Hepatic stellate cell (primary cell): ENCODE data around the gene SUSD6.

Experiments
- DNase-seq: peaks from one replicate; pipeline ENCODE4 v3.0.0; 2011; ENCODE audit warnings: low spot score

Gene SUSD6

DNA sequence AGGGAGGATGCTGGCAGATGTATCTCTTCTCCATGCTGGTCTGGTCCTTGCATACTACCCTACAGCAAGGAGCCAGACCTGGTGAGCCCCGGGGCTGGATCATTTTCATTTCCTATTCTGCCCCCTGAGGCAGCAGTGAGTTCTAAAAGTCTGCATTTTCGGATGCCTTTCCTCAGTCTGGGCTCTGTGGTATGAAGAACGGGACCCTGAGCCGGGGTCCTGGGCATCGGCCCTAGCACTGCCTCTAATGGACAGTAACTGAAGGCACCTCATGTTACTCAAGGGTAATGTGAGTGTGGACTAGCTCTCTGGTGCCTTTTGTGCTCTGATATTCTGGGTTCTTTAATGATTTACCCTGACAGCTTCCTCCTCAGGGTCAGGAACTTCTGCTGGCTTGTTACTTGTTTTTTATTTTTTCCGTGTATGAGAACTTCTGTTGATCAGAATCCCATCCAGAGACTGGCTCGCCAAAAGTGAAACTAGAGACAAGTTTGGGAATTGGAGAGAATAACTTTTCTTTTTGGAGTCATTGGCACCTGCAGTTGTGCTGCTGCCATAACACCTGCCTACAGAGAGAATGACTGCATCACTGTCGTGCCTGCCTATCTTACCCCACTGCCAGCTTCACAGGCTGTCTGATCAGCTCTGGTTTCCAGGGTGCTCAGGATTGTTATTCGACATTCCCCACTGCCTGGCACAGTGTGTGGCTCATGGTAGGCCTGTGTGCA lies 62.3 kb downstream of the SUSD6 start:
- no peak for DNase-seq

- no peak for DNase-seq
Observed at GRCh38 chr14:69674546-69675244, 63.3 kb downstream of the SUSD6 start.

- DNase-seq, result no peak
Observed at GRCh38 chr14:69675245-69675583, 63.8 kb downstream of the SUSD6 start.

DNA sequence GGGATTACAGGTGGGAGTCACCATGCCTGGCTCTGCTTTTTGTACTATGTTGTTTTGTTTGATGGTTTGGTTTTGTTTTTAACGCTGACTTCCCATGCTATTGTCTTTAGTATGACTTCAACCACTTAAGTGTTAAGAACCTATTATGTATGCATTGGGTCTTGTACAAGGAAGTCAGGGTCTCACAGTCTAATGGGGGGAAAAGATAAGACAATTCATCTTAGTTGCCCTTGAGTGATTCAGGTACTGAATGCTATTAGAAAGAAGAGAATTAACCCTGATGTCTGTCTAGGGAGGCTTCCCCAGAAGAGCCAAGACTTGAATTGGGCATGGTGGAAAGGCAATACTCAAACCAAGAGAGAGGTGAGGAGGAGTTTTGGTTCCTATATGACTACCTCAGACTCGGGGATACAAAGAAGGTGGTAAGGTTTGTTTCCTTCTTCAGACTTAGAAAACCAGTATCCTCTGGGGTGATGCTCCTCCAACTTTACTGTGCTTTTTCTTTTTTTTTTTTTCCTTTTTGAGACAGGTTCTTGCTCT lies 64.6 kb downstream of the SUSD6 start:
- no peak for DNase-seq

DNA sequence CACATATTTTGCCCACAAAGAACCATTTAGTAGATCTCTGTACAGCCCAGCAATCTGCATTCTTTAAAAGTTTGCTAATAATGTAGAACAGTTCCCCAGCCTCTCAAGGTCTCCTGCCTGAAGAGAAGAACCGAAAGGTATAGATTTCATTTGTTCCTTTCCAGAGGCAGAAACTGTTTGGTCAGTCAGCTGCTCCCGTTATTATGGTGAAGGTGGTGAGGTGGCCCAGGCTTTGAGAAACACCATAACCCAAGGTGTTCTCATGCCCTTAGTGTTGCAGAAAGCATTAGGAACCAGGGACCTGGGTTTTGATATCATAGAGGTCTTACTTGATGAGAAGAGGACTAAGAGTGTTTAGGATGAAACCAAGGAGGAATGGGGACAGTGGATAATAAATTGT lies 65.3 kb downstream of the SUSD6 start:
- no peak for DNase-seq

- DNase-seq, result no peak
Observed at GRCh38 chr14:69680297-69680696, 68.9 kb downstream of the SUSD6 start.

- no peak for DNase-seq
Observed at GRCh38 chr14:69682136-69682535, 70.7 kb downstream of the SUSD6 start.

- DNase-seq, result no peak
Observed at GRCh38 chr14:69682621-69683263, 71.3 kb downstream of the SUSD6 start.

DNA sequence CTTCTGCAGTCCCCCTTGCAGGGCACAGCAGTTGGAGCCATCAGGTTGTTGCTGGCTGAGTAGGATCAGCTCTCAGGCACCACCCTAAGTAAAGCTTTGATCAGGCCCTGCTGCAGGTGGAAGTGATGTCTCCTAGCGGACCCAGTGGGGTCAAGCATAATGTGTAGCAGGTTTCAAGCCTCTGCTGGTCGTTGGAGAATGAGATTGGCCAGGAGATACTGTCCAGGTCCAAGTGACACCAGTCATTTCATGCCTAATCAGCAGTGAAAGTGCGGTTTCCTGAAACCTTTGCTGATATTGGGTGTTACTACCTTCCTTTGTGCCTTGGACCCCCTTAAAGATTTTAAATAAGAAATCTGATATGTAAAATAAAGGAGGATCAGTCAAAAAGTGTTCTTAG lies 72.6 kb downstream of the SUSD6 start:
- DNase-seq, result no peak

- DNase-seq, result no peak
Observed at GRCh38 chr14:69684461-69685217, 73.2 kb downstream of the SUSD6 start.

DNA sequence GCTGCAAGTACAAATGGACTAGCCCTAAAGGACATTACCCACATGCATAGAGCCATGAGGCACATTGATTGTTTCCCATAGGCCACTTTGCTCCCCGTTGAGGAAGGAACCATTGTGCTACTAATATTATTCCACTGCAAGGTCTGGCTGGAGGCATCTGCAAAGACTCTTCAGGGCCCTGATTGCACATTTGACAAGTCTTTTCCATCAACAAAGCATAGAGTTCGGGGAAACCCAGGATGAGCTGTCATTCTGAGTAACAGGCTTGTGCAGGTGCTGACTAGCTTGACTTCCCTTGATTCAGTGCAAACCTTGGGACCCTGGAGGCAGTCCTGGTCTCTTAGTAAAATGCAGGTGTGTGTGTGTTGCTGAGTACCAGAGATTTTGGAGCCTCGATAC lies 73.8 kb downstream of the SUSD6 start:
- no peak for DNase-seq

DNA sequence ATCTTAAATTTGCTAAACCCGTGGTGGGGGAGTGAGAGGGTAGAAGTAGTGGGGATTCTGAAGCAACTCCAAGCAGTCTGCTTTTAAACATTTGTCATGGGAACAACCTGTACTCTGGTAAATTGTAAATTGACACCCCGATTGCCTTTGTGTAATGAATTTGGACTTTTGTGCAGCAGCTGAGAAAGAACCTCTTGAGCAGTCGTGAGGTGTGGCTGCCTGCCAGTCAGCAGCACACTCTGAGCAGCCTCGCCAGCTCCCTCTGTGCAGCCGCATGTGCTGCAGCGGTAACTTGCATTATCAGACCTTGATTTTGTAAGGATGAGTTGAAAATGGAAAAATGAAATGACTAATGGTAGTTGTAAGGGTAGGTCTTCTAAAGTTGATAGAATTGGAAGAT lies 74.3 kb downstream of the SUSD6 start:
- no peak for DNase-seq

- DNase-seq, result no peak
Observed at GRCh38 chr14:69687606-69688298, 76.4 kb downstream of the SUSD6 start.

DNA sequence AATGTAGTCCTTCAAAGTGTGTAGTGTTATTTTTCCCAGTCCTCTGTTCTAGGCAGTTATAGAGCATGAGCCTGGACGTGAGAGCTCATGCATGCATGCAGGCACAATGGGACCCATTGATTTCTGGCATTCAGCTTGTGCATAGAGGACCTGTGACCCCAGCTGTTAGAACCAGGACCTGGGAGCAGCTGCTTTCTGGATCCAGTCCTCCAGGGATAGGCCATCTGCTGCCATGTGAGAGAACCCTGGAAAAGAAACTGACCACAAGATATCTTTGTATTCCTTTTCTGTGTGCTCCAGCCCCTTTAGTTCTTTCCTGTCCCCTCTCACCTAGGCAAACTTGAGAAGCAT lies 76.9 kb downstream of the SUSD6 start:
- no peak for DNase-seq

DNA sequence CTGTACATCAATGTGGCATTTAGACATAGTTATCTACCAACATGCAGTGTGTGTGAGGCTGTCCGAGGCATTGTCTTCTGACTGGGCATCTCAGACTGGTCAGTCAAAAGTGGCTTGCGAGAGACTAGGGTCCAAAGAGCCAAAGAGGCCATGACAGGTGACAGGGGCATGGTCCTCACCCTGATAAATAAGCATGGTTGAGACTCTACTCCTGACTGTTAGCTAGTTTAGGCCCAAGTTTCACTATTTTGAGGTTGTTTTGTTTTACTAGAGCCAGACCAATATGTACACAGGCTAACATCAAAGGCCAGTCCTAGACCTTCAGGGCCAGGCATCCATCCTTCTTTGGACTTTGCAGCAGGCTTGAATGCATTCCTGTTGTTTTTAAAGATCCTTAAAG lies 78.6 kb downstream of the SUSD6 start:
- DNase-seq, result no peak

DNA sequence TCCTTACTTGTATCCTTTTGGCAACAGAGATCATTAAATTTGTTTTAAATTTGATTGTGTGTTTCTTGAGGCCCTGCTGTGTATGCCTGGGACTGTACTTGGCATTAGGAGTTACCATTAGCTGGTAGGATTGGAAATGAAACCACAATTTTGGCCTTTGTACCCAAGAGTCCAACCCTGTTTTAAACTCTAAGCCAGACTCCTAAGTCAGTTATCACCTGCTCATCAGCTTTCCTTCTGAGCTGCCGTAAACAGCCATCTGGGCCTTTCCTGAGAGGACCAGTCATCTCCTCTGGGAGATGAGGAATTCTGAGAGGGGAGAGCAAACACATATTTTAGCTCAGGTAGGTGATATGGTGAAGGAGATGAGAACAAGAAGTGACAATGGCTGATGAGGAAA lies 81.2 kb downstream of the SUSD6 start:
- DNase-seq, result no peak

DNA sequence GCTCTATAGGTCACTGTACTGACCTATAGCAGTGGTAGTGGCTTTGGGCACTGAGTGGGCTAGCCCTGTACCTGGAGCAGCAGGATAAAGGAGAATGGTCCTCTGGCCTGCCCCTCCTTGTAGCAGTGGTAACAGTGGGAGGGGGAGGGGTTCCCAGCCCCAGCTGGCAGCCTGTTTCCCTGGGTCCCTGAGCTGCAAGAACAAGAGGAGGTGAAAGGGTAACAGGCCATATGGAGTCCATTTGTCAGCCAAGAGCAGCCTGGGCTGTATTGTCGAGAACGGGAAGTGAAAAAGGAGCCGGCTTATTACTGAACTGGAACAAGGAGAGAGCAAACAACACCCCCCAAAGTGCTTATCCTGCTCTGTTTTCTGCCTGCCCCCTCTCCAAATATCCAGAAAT lies 81.7 kb downstream of the SUSD6 start:
- DNase-seq, result no peak

DNA sequence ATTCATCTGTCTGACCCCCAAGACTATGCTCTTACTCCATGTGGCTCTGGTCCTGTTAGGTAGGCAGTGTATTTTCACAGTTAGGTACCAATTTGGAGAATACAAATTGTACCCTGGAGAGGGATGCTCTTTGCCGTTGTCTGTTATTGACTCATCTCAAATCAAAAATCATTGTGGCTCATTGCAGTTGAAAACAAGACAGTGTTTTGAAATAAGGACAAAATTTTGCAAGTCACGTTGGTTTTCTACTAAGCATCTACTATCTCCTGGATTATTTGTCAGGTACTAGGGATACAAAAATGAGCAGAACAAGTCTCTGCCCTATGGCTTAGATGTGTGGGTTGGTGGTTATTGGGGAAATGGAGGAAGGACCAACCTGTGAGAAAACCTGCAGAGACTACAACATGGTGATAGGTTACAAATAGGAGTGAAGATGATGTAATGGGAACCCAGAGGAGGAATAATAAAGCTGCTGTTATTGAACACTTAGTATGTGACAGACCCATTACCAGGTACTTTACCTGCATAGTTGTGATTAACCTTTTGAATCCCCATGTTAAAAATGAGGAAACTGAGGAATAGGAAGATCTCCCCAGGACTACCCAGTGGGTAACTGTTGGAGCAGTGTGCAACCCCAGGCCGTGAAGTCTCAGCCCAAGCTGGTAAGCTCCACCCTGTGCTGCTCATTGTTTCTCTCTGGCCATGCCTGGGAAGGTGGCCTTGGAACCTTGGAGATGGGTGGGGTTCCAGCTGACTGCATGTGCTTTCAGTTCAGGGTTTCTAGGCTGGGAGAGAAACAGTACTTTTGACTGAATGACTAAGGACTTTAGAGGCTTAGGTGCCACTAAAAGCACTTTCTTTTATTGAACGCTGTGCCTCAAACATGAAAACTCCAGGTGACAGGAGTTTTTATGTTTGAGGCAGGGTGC lies 82.7 kb downstream of the SUSD6 start:
- no peak for DNase-seq

DNA sequence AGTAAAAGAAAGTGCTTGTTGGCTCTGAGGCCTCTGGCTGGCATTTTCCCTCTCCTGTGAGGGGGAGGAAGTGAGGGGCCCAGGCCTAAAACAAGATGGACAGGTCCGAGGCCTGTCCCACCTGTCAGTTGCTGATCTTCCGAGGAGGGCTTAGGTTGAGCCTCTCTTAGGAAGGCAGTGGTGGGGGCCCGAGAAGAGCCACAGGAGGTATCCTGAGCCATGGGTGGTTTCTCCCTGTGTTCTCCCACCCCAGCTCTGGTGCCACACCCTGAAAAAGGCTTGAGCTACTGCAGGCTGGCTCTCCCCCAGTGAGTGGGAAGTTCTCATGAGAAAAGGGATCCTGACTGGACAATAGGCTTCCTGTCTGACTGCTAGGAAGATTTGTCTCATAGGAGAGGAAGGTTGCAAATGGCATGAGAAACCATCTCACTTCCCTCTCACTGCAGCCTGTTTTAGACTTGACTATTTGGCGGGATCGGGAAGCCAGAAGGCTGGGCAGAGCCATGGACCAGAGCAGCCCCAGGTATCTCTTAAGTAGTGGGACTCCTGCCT lies 83.4 kb downstream of the SUSD6 start:
- no peak for DNase-seq
